ENCODE results near the gene SPTB.

The SPTB gene

DNA sequence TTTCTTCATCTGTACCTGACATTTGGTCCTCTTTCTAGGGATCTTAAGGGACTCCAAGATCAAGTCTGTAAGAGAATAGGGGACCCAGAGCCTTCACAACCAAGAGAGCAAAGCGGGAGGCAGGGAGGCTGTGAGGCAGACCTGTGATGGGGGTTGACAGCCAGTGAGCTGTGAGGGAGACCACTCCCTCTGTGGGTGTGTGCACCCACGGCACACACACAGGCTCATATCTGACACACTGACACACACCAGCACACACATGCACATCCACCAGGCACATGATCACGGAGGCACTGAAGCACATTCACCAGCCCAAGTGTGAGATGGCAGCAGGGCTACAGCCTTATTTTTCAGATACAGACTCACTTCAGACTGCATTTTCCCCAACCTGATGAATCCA lies 55.2 kb downstream of the SPTB start:
- DNase-seq (ENCODE audit: low read depth), result no peak
- TF ChIP-seq CTCF (IDR thresholded peaks at IDR 0.05; ENCODE audit: low read depth, low read length, missing control alignments), result no peak
- in situ Hi-C loops (cut with HindIII; ENCODE audit: low sequenced_read_pairs), result no loop called here

DNA sequence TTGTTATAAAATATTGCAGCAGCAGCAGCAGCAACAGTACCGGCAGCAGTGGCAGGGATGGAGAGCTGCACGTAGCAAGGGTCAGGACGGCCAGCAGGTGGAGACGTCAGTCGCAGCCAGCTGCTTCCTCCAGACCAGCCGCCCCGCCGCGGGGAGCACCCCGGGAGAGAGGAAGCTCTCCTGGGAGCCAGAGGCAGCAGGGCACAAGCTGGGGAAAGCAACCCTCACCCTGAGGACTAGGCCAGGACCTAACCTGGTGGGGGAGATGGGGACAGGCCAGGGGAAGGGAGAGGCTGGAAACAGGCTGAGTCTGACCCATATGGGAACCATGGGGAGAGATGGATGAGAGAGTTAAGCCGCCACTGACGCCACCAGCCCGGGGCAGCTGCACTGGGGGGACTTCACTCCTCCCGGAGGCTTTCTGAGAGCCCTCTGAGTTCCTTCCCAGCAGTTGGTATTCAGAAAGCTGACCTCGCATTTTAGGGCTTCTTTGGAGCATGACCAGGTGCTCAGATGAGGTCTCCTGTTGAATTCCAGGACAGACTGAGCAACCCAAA lies 56.3 kb downstream of the SPTB start:
- TF ChIP-seq CTCF (IDR thresholded peaks at IDR 0.05; ENCODE audit: low read depth, low read length, missing control alignments), result peak; percentile 77
- no peak for DNase-seq (ENCODE audit: low read depth)
- H3K4me3 ChIP-seq (ENCODE audit: low read depth, low read length), result no peak overlapping the region

More for the DNA sequence above, 55.2 kb downstream of the SPTB start:
- no peak overlapping the region for H3K4me3 ChIP-seq (ENCODE audit: low read depth, low read length)

GRCh38 chr14:64821651-64822050 lies 58.1 kb downstream of the SPTB start:
- in situ Hi-C loops (cut with HindIII; ENCODE audit: low sequenced_read_pairs), result no loop called here
- H3K4me3 ChIP-seq (ENCODE audit: low read depth, low read length), result no peak overlapping the region
- TF ChIP-seq CTCF (IDR thresholded peaks at IDR 0.05; ENCODE audit: low read depth, low read length, missing control alignments), result no peak
- no peak for DNase-seq (ENCODE audit: low read depth)

More for the DNA sequence above, 56.3 kb downstream of the SPTB start:
- in situ Hi-C loops (cut with HindIII; ENCODE audit: low sequenced_read_pairs), result no loop called here

DNA sequence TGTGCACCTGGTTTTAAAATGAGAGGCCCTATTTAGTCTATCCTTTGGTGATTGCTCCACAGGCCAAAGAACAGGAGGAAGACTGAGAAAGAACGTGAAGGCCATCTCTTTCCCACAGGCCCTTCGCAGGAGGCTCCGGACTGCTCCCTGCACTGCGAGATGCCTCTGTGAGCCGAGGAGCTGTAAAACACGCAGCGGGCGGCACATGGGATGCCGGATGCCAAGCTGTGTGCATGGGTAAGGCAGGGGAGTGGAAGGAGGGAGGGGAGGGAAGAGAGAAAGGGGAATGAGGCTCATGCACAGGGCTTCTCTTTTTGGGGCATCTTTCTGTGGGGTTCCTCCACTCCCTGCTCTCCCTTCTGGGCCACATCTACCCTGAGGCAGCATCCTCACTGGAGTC lies 61.6 kb downstream of the SPTB start:
- no peak for TF ChIP-seq CTCF (IDR thresholded peaks at IDR 0.05; ENCODE audit: low read depth, low read length, missing control alignments)
- DNase-seq (ENCODE audit: low read depth), result no peak
- no peak overlapping the region for H3K4me3 ChIP-seq (ENCODE audit: low read depth, low read length)
- in situ Hi-C loops (cut with HindIII; ENCODE audit: low sequenced_read_pairs), result no loop called here

DNA sequence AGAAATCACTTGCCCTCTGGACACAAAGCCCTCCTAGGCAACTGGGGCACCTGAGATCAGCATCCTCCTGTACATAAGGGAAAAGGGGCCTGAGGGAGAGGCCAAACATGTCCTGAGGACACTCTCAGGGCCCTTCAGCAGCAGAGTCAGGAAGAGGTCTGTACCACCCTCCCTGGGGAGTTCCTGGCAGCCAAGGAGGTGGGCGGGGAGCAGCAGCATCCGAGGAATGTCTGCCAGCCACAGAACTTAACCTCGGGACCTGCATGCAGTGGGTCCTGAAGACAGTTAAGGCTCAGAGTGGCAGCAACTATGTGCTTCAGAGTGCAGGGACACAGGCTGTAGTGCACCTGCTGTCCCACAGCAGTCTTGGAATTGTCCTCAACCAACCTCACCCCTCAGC lies 62.1 kb downstream of the SPTB start:
- no peak for TF ChIP-seq CTCF (IDR thresholded peaks at IDR 0.05; ENCODE audit: low read depth, low read length, missing control alignments)
- no peak overlapping the region for H3K4me3 ChIP-seq (ENCODE audit: low read depth, low read length)
- in situ Hi-C loops (cut with HindIII; ENCODE audit: low sequenced_read_pairs), result no loop called here
- DNase-seq (ENCODE audit: low read depth), result no peak

DNA sequence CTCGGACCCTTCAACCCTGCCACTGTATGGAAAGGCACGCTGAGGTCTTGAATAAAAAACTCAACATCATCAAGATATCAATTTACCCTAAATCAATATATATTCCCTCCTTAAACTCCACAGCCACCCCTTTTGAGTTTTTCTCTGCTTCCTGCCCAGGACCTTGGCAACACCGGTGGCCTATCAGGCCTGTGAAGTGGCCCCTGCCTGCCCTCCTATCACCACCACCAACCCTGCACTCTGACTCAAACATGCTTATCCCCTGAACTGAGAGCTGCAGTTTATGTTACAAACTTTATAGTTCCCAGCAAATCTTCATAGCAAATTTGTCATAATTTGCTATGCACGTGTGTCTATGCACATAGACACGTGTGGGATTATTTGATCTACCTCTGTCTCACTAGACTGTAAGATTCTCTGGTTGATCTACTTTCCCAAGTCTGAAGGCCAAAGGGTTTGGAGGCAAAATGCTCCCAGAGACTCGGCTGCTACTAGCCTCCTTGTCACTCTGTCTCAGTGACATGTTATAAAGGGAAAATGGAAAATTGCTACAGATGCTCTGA lies 63.4 kb downstream of the SPTB start:
- TF ChIP-seq CTCF (IDR thresholded peaks at IDR 0.05; ENCODE audit: low read depth, low read length, missing control alignments), result no peak
- DNase-seq (ENCODE audit: low read depth), result no peak
- in situ Hi-C loops (cut with HindIII; ENCODE audit: low sequenced_read_pairs), result no loop called here
- no peak overlapping the region for H3K4me3 ChIP-seq (ENCODE audit: low read depth, low read length)
